GM20000 (cell line): Measurements from ENCODE around the gene KLRC3.
"Not testable (repeated sequence)": the region's sequence is repeated elsewhere in the genome, so short reads cannot be mapped to it uniquely, and the experiment has no call there.

ENCODE experiments used
- DNase-seq: peaks from one replicate; pipeline ENCODE4 v3.0.0; 2012; ENCODE audit warnings: low spot score
- TF ChIP-seq, protein P1 (sequence below): IDR thresholded peaks from 2 replicates; pipeline ENCODE4 v1.5.1; 2012; ENCODE audit warnings: mild to moderate bottlenecking, control low read depth; ENCODE audit errors: extremely low read depth, missing control alignments

Gene KLRC3

GRCh38 chr12:10381928-10382628 lies 38.3 kb downstream of the KLRC3 start:
- DNase-seq: no peak
- TF ChIP-seq, protein P1, sequence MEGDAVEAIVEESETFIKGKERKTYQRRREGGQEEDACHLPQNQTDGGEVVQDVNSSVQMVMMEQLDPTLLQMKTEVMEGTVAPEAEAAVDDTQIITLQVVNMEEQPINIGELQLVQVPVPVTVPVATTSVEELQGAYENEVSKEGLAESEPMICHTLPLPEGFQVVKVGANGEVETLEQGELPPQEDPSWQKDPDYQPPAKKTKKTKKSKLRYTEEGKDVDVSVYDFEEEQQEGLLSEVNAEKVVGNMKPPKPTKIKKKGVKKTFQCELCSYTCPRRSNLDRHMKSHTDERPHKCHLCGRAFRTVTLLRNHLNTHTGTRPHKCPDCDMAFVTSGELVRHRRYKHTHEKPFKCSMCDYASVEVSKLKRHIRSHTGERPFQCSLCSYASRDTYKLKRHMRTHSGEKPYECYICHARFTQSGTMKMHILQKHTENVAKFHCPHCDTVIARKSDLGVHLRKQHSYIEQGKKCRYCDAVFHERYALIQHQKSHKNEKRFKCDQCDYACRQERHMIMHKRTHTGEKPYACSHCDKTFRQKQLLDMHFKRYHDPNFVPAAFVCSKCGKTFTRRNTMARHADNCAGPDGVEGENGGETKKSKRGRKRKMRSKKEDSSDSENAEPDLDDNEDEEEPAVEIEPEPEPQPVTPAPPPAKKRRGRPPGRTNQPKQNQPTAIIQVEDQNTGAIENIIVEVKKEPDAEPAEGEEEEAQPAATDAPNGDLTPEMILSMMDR: no peak

DNA sequence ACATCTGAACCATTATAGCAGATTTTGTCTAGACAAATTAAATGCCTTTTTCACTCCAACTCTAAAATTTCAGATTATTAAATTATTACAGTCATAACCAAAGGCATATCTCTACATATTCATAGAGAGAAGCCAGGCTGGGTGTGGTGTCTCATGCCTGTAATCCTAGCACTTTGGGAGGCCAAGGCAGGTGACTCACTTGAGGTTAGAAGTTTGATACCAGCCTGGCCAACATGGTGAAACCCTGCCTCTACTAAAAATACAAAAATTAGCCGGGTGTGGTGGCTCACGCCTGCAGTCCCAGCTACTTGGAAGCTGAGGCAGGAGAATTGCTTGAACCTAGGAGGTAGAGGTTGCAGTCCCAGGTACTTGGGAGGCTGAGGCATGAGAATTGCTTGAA lies 41.7 kb downstream of the KLRC3 start:
- DNase-seq: not testable (repeated sequence)

- TF ChIP-seq, protein P1: no peak
- no peak for DNase-seq
Measured at GRCh38 chr12:10374624-10375018, 45.8 kb downstream of the KLRC3 start.

DNA sequence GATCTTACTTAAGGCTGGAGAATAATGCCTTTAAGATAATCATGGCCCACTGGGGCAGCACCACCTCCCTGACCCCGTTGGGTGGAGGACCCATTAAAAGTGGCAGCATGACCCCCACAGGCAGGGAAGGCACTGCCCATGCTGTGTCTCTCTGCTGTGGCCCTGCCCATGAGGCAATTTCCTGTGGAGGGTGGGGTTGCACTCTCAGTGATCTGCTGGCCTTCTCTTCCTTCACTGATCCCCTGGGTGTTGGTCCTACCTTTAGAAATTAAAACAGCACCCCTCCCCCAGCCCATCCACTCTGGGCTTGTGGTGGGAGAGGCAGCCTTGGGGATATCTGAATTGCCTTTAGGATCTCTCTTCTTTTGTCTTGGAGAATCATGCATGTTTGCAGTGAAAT lies 47.8 kb downstream of the KLRC3 start:
- TF ChIP-seq, protein P1: no peak
- DNase-seq: no peak

GRCh38 chr12:10371893-10372535 lies 48.4 kb downstream of the KLRC3 start:
- not testable (repeated sequence) for DNase-seq

DNA sequence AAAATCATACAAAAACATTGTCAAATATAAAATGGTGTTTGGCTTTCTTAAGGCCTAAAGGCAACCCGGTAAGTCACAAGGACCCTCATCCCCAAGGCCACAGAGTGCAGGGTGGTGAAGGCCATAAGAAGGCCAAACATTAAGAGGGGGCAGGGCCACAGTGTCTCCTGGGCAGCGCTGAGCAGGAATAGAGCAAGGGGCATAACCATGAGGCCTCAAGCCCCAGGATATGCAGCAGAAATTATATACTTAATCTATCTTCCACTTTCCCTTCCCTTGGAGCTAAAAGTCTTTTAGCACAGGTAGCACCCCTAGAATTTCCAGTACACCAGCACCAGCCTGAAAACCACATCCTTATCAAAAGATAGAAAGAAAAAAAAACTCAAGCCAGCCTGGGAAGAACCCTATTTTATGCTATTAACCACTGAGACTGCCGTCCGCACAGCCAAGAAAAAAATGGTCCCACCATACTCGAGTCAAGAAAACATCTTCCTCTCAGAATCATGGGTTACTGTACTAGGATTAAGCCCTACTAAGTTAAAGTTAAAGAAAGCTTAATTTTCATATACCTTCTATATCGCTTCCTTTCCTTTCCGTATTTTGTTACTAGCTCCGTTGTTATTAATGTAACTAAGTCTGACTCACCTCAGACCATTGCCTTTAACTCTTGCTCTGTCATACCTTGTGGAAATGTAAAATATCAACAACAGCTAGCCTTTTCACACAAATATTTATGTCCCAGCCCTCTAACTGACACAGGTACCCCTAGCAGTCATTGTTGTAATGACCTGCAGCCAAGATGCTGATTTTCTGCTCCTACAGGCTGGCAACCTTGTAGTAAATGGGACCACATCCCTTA lies 50.6 kb downstream of the KLRC3 start:
- TF ChIP-seq, protein P1: no peak
- DNase-seq: no peak

DNA sequence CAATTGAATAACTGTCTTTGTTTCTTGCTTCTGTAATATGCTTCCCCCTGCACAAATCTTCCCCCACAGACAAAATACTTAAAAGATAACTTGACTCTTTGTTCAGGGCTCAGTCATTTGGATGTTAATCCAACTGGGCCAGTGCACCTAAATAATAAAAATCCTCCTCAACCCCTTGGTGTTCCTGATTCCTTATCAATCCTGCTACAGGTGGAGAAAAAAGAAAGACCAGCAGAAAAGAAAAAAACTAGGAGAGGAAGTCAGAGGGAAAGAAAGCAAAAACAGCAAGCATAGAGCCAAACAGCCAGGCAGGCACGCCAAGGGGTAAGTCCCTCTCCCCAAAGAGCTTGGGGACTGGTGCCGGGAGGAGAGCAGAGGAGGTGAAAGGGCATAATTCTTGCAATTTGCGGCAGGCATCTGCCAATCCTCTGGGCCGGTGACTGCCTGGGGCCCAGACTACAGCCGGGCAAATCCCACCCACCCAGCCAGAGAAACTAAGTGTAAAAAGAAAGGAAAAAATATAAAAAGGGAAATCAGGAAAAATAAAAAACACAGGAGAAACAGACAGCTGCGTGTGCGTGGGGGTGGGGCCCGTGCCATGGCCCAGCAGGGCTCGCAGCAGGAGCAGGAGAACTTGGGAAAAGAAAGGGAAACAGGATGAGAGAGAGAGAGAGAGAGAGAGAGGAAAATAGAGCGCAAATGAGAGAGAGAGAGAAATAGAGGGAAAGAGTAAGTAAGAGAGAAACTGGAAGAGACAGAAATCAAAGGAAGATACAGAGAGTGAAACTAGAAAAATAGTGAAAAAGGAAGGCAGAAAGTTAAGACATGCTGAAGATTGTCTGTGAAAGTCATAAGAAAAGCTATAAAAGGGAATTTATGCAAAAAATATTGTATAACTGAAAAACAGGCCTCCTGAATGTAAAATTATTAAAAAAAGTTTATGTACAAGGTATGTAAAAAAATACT lies 51.9 kb downstream of the KLRC3 start:
- TF ChIP-seq, protein P1: no peak
- DNase-seq: no peak

DNA sequence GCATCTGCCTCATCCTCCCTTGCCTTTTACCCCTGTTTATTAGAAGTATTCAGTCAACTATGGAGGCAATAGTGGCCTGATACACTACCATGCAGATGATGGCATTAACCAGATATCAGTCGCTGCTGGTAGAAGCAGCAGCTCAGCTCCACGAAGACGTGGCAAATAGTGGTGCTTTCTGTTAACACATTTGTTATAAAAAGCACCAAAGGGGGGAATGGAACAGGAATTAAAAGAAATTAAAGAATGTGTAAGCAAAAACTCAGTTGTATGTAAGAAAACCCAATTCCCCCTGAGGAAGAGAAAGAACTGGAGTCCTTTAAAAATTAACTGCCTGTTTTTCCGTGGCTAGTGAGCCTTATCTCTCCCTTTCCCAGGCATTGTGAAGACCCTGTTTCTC lies 52.7 kb downstream of the KLRC3 start:
- not testable (repeated sequence) for DNase-seq
